Stimulated activated naive CD4-positive, alpha-beta T cell (primary cell): ENCODE measurements around the gene GSTA5.
A peak's percentile ranks its signal among the peaks of the same experiment; 100 is the strongest.
"Not testable (repeated sequence)": the region's sequence is repeated elsewhere in the genome, so short reads cannot be mapped to it uniquely, and the experiment has no call there.

ENCODE experiments used
- DNase-seq, 6 experiments: peaks; one replicate each; lab custom pipeline; 2025; lab: John Stamatoyannopoulos, UW

GSTA5 gene

DNA sequence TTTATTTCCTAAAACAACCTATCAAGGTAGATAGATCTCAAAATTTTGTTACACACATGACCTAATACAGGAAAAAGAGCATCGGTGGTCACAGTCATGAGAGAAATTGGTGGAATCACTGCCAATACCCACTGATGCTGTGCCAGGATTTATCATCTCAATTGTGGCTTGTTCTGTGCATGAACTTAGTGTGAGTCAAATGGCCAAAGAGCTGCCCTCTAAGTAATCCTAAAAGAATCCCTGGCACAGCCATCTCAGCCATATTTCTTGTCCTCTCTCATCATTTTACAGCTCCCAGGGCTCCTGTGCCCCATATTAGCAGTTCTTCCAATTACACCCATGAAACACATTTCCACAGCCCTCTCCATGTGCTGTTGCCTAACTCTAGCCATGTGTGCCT, 6.1 kb downstream of the GSTA5 start:
- no peak for DNase-seq

DNA sequence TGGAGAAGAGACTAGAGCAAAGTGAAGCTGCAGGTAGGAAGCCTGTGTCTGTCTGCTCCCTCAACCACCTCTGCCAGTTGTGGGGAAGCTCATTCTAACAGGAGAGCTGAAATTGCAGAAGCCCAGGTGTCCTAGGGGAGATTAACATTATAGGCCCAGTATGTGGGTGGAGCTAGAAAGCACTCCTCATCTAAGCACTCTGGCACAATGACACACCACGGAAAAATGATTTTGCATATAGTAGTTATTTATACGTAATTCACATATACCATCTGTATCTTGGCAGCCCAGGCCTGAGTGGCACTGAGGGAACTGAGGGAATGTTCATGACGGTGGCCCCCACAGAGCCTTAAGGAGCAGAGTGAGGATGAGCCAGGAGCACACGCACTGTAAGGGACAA, 9.7 kb downstream of the GSTA5 start:
- not testable (repeated sequence) for DNase-seq

DNA sequence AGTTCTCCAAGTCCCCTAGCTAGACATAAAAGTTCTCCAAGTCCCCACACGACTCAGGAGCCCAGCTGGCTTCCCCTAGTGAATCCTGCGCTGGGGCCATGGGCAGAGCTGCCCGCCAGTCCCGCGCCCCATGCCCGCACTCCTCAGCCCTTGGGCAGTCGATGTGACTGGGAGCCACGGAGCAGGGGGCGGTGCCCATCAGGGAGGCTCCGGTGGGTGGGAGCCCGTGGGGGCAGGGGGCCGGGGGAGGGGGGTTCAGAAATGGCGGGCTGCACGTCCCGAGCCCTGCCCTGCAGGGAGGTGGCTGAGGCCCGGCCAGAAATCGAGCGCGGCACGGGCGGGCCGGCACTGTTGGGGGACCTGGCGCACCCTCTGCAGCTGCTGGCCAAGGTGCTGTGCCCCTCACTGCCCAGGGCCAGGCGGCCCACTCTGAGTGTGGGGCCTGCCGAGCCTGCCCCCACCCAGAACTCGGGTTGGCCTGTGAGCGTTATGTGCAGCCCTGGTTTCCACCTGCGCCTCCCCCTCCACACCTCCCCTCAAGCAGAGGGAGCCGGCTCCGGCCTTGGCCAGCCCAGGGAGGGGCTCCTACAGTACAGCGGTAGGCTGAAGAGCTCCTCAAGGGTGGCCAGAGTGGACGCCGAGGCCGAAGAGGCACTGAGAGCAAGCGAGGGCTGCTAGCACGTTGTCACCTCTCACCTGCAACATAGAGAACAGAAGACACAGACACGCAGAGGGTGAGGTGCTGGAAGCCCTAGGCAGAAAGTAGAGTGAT, 11.4 kb downstream of the GSTA5 start:
- no peak for DNase-seq

DNA sequence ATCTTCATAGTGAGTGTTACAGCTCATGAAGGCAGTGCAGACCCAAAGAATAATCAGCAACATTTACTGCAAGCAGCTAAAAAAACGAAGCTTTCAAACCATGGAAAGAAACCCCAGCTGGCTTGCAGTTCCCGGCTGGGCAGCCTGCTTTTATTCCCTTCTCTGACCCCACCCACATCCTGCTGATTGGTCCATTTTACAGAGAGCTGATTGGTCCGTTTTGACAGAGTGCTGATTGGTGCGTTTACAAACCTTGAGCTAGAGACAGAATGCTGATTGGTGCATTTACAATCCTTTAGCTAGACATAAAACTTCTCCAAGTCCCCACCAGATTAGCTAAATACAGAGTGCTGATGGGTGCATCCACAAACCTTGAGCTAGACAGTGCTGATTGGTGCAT, 12.0 kb downstream of the GSTA5 start:
- not testable (repeated sequence) for DNase-seq

DNA sequence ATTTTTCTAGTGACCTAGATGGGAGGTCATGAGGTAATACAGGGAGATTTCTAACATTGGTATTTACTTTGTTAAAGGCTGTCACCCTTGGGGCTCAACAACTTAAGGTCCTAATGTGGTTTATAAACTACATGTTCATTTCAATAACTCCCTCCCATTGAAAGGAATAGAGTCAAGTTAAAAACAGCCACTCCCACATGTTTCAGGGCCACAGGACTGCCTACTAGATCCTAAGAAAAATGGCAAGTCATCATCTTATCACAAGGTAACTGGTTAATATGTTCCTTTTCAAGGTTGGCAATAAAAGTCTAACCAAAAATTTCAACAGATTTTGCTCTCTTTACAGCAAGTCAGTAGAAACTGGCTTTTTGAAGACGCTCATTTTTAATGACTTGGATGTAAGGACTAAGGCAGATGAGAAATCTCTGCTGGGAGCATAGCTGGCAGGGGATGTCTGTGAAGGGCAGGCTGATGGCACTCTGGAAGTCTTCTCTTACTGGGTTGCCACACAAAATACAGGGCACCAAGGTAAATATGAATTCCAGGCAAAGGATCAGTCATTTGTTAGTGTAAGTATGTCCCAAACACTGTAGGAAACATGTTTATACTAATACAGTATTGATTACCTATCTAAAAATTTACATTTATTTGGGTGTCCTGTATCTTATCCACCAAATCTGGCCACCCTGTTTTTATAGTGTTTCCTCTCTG, 13.4 kb downstream of the GSTA5 start:
- not testable (repeated sequence) for DNase-seq

DNA sequence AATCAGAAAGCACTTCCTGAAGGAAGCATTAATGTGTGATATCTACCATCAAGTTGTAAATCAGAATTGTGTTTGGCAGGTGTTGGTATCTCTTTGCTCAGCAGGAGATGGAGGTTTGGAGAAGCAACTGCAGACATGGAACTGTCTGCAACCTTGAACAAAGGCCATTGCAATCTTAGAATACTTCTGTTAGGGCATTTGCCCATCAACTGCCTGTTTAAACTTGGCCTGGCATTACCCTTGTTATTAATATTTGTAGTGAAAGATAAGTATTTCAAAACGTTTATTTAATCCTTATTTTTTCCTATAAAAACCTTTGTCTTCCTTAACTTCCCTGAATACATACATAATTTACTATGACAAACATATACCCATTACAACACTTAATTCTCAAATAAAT, 14.1 kb downstream of the GSTA5 start:
- no peak for DNase-seq

DNA sequence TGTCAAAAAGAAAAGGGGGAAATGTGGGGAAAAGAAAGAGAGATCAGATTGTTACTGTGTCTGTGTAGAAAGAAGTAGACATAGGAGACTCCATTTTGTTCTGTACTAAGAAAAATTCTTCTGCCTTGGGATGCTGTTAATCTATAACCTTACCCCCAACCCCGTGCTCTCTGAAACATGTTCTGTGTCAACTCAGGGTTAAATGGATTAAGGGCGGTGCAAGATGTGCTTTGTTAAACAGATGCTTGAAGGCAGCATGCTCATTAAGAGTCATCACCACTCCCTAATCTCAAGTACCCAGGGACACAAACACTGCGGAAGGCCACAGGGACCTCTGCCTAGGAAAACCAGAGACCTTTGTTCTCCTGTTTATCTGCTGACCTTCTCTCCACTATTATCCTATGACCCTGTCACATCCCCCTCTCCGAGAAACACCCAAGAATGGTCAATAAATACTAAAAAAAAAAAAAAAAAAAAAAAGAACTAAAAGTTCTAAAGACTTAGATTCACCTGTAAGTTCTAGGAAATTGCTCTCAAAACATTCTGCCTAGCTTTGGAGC, 14.6 kb downstream of the GSTA5 start:
- DNase-seq: not testable (repeated sequence)

DNA sequence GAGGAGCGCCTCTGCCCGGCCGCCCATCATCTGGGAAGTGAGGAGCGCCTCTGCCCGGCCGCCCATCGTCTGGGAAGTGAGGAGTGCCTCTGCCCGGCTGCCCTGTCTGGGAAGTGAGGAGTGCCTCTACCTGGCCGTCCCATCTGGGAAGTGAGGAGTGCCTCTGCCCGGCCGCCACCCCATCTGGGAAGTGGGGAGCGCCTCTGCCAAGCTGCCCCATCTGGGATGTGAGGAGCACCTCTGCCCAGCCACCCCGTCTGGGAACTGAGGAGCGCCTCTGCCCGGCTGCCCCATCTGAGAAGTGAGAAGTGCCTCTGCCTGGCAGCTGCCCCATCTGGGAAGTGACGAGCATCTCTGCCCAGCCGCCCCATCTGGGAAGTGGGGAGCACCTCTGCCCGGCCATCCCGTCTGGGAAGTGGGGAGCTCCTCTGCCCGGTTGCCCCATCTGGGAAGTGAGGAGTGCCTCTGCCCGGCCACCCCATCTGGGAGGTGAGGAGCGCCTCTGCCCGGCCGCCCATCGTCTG, 15.3 kb downstream of the GSTA5 start:
- DNase-seq: not testable (repeated sequence)

DNA sequence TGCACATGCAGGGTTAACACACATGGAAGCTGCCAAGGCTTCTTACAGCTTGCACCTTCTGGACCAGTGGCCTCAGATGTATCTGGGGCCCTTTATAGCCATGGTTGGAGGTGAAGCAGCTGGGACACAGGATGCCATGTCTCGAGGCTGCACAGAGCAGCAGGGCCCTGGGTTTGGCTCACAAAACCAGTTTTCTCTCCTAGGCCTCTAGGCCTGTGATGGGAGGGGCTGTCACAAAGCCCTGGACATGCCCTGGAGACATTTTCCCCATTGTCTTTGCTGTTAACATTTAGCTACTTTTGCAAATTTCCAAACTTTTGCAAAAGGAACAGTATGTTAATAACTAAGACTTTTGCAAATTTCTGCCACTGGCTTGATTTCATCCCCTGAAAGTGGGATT, 18.8 kb downstream of the GSTA5 start:
- DNase-seq: no peak

DNA sequence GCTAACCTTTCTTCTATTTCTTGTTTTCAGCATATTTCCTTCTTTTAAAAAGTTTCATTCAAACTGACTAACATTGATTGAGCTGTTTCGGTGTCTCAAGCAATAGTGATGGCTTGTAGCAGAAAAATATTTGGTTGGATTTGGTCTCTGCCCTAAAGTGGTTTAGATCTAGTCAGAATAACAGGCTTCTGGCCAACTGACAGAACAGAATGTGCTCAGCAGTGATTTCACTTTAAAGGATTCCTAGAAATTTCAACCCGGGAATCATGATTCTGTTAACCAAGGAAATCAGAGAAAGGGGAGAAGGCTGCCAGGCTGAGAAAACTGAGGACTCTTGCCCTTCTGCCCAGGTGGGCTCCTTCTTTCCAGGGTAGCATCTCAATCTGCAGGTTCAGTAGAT, 20.4 kb downstream of the GSTA5 start:
- DNase-seq: no peak

DNA sequence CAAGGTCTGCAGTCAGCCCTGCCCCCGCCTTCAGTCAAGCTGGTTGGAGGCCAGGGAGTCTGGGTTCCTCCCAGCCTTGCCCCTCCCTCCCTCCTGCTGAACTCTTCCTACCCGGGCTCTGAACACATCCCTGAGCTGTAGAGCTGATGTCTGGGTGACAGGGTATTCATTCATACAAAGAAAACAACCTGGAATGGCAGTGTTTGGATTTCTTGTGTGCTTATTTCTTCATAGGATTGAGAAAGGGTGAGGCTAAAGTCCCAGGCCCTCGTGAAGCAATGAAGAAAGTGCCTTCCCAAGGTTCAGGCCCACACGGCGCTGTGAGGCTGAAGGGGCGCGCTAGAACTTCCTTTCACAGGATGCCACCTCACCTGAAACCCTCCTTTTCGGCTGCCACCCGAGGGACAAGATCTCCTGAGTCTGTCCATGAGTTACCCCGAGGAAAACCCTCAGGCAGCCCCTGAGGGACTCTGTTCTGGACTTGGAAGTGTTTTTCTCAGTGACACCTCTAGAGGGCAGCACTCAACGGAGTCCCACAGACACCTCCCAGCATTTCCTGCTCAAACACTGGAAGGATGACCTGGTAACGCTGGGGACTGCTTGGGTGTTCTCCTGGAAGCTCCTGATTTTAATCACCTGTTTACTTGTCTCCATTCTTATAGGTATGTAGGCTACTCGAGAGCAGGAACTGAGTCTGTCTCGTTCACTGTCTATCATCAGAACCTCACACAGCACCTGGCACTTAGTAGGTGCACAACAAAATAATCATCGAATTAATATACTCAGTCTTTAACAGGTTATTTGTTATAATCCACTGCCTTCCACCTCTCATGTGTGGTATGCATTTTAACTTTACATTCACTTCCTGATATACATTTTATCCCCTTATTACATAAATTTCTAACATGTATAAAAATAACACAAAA, 25.2 kb downstream of the GSTA5 start:
- DNase-seq: peak in 3 of 6 experiments; percentile 8 to 34 (median 8)

DNA sequence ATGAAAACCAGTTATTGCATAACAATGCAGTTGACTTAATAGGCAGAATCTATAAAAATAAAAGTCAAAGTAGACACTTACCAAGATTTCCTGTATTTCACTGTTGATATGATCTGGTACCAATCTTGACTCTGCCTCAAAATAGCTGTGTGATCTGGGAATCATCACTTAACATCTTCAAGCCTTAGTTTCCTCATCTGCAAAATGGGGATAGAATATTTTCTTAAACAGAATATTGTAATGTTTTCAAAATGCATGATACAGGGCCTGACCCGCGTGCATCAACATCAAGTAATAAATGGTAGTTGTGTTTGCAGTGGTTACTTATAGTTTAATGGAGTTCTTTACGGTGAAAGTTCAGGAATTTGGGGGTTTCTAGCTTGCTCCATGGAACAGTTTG, 26.1 kb downstream of the GSTA5 start:
- not testable (repeated sequence) for DNase-seq

DNA sequence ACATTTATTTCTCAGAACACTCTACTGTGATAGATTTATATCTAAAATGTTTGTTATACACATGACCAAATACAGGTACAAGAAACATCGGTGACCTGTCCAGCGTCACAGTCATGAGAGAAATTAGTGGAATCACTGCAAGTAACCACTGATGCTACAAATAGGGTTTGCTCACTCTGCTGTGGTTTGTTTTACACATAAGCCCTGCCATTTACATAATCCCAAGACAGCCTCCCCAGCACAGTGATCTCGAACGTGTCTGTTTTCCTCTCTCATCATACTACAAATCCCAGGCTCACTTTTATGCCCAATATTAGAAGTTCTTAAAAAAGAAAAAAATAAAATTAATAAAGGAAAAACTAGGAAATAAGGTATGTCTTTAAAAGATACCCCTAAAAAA, 30.8 kb downstream of the GSTA5 start:
- DNase-seq: not testable (repeated sequence)

DNA sequence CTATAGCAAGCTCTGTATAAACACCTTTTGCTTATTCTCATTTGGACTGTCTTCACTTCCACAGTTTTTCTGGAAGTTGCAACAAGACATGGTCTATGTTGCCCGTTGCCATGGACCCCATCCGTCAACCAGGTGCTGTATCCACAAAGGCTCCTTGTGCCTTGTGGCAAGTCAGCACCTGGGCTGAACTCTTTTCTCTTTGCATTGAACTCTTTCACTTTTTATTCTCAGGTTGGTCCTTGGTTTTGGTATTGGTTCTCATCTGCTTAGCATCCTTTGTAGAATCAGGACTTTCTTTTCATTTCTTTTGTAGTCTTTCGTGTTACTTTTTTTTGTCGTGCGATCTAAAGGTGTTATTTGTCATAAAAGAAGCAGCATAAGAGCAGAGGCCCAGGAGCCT, 32.0 kb downstream of the GSTA5 start:
- no peak for DNase-seq

DNA sequence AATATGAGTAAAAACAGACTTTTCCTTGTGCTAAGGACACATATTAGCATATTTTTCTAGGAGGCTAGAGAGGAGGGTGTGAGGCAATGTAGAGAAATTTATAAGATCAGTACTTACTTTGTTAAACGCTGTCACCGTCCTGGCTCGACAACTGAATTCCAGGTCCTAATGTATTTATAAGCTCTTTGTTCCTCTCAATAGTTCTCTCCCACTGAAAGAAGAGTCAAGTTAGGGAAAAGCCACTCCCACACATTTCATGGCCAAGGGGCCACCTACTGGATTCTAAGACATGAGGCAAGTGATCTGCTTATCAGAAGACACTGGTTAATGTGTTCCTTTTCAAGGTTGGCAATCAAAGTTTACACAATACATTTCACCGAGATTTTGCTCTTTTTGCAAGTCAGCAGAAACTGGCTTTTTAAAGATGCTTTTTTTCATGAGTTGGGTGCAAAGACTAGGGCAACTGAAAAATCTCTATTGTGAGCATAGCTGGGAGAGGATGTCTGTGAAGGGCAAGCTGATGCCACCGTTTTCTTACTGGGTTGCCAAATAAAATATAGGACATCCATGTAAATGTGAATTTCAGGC, 36.9 kb downstream of the GSTA5 start, which contains the start of gene GSTA1:
Gene GSTA1 (minus strand): TSS at position 149 of the 588 bp plus-strand sequence. CDS start 4,549 bp downstream, outside the sequence.
- not testable (repeated sequence) for DNase-seq

DNA sequence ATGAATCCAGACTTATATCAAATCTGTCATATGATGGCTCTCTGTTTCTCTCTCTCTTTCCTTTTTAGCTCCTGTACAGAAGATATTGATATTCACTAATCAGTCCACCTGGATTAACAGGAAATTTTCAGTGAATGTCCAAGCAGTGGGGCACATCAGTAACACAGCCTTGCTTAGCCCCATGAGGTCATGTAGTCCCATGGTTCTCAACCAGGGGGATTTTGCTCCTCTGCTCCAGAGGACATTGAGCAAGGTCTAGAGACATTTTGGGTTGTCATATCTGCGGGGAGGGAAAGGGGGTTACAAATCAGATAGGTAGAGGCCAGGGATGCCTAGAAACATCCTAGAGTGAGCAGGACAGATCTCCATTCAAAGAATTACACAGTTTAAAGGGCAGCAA, 37.8 kb downstream of the GSTA5 start:
- no peak for DNase-seq

DNA sequence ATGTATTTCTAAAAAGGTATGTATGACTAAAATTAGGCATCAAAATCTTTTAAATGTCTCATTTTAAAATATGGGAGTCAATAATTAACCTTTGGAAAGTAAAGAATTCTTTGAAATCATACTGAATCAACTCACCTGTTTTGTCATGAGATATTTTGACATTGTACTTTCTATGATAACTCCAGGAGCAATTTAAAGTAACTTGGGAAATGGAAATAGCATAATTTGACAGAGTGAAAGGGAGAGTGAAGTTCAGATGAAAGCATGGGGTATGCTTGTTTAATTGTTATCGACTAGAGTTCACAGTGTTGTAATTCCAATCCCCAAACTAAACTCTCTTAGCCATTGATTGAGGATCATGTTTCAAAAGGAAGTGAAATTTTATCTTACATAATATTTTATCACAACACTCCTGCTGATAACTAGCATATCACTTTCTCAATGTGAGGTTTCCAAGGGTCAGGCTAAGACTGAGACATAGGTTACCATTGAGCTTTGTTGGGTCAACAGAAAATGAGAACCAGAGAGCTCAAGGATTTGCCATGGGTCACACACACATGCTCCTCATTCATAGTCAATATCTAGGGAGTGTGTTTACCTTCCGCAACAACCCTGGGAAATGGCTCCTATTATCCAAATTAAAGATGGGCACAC, 39.3 kb downstream of the GSTA5 start:
- DNase-seq: no peak

DNA sequence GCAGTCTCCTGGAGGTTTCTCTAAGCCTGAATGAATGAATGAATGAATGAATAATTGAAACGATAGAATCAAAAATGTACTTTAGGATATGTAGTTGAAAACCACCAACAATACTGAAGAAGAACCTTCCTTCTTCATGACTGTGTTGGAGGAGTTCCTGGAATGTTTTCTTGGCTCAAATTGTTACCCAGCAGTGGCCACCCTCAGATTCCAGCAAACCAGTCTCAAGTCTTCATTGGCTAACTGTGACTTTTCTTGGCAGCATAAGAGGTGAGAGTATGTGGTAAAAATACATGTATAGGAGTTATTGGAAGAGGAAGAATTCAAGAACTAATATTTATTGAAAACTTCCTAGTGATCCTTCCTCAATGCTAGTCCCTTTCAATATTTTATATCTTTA, 41.3 kb downstream of the GSTA5 start:
- DNase-seq: not testable (repeated sequence)

DNA sequence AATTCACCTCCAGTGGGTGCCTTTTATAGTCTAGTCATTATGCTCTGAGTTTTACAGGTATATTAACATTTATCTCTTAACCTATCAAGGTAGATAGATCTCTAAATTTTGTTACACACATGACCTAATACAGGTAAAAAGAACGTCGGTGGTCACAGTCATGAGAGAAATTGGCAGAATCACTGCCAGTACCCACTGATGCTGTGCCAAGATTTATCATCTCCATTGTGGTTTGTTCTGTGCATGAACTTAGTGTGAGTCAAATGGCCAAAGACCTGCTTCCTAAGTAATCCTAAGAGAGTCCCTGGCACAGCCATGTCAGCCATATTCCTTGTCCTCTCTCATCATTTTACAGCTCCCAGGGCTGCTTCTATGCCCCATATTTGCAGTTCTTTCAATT, 46.2 kb downstream of the GSTA5 start:
- not testable (repeated sequence) for DNase-seq

DNA sequence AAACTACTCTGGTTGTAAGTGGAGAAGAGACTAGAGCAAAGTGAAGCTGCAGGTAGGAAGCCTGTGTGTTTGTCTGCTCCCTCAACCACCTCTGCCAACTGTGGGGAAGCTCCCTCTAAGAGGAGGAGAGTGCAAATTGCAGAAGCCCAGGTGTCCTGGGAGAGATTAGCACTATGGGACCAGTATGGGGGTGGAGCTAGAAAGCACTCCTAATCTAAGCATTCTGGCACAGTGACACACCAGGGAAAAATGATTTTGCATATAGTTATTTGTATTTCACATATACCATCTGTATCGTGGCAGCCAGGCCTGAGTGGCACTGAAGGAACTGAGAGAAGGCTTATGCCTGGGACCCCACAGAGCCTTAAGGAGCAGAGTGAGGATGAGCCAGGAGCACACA, 49.8 kb downstream of the GSTA5 start:
- DNase-seq: no peak

DNA sequence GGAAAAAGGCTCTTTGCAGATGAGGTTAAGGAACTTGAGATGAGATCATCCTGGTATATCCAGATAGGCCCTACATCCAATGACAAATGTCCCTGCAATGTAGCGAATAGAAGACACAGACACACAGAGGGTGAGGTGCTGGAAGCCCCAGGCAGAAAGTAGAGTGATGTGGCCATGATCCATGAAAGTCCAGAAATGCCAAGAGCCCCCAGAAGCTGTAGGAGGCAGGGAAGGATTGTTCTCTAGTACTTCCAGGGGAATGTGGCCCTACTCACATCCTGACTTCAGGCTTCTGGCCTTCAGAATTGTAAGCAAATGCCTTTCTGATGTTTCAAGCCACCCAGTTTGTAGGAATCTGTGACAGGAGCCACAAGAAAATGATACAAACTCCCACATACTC, 51.0 kb downstream of the GSTA5 start:
- not testable (repeated sequence) for DNase-seq
